ENCODE measurements around the gene PACRG.

DNA sequence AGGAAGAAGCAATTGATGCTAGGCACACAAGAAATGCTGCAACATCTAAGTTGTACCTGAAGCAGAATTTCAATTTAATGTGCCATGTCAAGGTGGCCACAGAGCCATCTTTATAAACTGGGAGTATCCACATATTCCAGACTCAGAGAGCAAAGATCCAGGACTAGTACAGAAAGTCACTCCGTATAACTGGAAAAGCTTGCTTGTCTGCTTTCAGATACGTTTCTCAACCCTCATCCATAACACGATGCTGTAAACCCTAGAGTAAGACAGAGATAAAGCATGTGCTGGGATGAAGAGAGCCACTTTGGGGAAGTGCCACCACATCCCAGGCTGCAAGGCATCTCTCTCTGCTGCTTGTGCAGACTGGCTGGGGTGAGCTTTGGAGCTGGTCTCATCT lies 134.7 kb downstream of the PACRG start:
- no peak for TF ChIP-seq CTCF (IDR thresholded peaks at IDR 0.05)
- TF ChIP-seq POLR2A (IDR thresholded peaks at IDR 0.05), result no peak
- TF ChIP-seq POLR2AphosphoS5 (IDR thresholded peaks at IDR 0.05), result no peak
- TF ChIP-seq EP300 (IDR thresholded peaks at IDR 0.05), result no peak

Measured in stomach (tissue), 4 donors.